LoVo (cell line): ENCODE measurements around the gene BLVRA.
A peak's percentile ranks its signal among the peaks of the same experiment; 100 is the strongest.
"Not testable (repeated sequence)": the region's sequence is repeated elsewhere in the genome, so short reads cannot be mapped to it uniquely, and the experiment has no call there.

ENCODE experiments used
- DNase-seq: peaks from one replicate; pipeline ENCODE4 v3.0.0-alpha.2; 2016; ENCODE audit warnings: low spot score

BLVRA gene, protein sequence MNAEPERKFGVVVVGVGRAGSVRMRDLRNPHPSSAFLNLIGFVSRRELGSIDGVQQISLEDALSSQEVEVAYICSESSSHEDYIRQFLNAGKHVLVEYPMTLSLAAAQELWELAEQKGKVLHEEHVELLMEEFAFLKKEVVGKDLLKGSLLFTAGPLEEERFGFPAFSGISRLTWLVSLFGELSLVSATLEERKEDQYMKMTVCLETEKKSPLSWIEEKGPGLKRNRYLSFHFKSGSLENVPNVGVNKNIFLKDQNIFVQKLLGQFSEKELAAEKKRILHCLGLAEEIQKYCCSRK

GRCh38 chr7:43758029-43758821 lies at the start of gene BLVRA:
BLVRA (plus strand) TSS chr7:43758680; CDS start chr7:43771159, 12,479 bp downstream.
- DNase-seq: peak; percentile 54

- no peak for DNase-seq
Measured at GRCh38 chr7:43711503-43711902, 47.0 kb upstream of the BLVRA start.

- not testable (repeated sequence) for DNase-seq
Measured at GRCh38 chr7:43715966-43716365, 42.5 kb upstream of the BLVRA start.

DNA sequence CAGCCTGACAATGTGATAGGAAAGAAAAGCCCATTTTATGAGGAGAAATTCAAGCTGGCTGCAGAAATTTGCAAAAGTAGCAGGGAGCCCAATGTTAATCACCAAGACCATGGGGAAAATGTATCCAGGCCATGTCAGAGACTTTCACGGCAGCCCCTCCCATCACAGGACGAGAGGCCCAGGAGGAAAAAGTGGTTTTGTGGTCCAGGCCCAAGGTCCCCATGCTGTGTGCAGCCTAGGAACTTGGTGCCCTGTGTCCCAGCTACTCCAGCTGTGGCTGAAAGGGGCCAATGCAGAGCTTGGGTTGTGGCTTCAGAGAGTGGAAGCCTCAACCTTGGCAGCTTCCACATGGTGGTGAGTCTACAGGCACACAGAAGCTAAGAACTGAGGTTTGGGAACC lies 41.9 kb upstream of the BLVRA start:
- no peak for DNase-seq

DNA sequence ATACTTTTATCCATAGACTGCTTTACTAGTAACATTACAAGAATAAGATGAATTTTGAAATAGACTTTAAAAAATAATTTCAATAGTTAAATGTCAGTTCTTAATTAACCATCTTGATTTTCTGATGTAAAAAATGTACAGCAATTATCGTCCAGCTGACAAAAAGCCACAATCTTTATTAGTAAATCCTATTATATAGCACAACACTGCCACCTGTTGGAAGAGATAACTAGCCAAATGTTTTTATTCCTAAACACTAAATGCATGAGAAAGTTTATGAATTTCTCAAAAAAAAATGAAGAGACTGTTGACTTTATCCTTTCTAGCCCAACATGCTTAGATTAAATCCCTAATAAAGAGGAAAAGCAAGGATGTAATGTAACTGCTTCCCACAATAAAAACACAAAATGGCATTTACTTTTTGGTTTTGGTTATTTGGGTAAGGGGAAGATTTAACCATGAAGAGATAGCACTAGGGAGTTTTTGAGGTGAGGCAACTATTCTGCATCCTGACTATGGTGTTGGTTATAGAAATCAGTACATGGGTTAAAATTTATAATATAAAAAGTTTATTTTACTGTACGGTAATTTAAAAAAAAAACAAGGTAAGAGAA lies 37.2 kb upstream of the BLVRA start:
- DNase-seq: peak; percentile 55

DNA sequence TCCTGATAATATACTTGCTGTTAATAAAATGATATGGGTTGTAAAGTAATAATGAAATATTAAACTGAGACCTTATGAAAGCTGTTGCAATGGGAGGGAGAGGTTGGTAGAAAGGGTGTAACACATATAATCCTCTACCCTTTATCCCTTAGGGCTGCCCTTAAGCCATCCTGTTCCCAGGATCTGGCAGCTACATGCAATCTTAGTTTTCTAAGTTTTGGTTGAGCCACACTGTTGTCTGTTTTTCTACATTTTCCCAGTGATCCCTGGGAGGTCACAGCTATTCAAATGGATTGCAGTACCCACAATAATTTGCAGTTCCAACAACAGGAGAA lies 35.5 kb upstream of the BLVRA start:
- DNase-seq: no peak

- DNase-seq: no peak
Measured at GRCh38 chr7:43725251-43725650, 33.2 kb upstream of the BLVRA start.

DNA sequence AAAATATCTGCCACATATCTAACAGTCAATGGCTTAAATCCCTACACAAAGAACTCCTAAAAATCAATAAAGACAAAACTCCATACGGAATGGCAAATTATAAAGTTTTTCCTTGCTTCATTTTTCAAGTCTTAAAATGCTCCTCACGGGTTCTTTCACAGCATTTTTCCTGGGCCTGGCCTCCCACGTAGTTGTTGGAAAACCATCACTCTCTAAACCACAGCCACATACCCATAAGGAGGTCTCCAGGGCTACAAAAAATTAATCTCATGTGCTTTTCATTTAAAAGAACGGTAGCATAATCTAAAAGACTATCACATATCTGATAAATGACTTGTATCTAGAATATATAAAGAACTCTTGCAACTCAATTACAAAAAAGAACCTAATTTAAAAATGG lies 32.0 kb upstream of the BLVRA start:
- DNase-seq: no peak

DNA sequence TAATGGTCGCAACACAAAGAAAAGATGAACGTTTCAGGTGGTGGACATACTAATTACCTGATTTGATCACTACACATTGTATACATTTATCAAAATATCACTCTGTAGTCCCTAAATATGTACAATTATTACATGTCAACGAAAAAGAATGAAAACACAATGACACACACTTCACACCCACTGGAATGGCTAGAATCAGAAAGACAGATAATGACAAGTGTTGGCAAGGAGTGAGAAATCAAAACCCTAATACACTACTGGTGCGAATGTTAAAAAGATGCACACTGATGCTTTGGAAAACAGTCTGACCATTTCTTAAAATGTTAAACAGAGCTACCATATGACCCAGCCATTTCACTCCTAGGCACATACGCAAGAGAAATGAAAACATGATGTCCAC lies 31.5 kb upstream of the BLVRA start:
- DNase-seq: no peak

DNA sequence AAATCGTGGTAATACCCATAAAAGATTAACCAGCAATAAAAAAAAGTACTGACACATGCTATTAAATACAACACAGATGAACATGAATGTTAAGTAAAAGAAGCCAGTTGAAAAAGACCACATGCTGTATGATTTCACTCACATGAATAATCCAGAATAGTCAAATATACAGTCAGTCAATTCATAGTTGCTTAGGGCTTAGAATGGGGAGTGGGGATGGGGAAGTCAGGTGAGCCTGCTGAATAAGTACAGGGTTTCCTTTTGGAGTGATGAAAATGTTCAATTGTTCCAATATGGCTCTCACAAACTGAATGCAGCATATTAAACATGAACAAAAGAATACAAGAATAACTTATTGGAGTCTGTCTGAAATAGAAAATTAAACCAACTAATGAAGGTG lies 31.0 kb upstream of the BLVRA start:
- DNase-seq: no peak

GRCh38 chr7:43729214-43729923 lies 29.1 kb upstream of the BLVRA start, which contains the start of gene COA1:
COA1 (minus strand) TSS chr7:43729523; CDS start chr7:43648614, 80,909 bp downstream.
- peak; percentile 97 for DNase-seq

DNA sequence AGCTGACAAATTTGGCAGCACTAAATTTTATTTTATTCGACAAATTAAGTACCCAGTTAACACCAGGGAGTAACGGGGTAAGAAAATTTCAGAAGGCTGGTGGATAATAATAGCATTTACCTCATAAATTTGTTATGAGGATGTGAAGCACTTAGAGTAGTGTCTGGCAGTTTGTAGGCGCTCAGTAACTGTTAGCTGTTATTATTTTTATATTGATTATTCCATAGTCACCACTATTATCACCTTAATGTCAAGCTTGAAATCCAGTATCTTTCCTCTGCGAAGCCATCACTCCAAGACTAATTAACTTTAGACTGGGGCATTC lies 28.6 kb upstream of the BLVRA start:
- no peak for DNase-seq

GRCh38 chr7:43731494-43731893 lies 27.0 kb upstream of the BLVRA start:
- not testable (repeated sequence) for DNase-seq

DNA sequence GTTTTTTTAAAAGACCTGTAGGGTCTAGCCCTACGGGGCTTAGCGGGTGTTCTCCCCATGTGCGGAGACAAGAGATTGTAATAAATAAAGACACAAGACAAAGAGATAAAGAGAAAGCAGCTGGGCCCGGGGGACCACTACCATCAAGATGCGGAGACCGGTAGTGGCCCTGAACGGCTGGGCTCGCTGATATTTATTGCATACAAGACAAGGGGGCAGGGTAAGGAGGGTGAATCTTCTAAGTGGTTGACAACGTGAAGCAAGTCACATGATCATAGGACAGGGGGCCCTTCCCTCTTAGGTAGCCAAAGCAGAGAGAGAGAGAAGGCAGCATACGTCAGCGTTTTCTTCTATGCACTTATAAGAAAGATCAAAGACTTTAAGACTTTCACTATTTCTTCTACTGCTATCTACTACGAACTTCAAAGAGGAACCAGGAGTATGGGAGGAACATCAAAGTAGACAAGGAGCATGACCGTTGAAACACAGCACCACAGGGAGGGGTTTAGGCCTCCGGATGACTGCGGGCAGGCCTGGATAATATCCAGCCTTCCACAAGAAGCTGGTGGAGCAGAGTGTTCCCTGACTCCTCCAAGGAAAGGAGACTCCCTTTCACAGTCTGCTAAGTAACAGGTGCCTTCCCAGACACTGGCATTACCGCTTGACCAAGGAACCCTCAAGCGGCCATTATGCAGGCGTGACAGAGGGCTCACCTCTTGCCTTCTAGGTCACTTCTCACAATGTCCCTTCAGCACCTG lies 23.7 kb upstream of the BLVRA start:
- not testable (repeated sequence) for DNase-seq

DNA sequence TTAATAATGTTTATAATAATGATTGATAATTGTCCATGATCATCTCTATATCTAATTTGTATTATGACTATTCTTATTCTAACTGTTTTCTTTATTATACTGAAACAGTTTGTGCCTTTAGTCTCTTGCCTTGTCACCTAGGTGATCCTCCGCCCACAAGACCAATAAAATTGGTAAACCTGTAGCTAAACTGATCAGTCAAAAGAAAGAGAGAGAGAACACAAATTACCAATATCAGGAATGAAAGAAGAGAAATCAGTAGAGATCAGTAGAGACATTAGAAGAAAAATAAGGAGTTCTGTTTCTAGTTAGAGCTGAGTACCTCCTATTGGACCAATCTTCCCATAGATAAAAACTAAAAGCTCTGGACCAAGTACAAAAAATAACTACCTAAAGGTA lies 23.1 kb upstream of the BLVRA start:
- no peak for DNase-seq

GRCh38 chr7:43735802-43736603 lies 22.5 kb upstream of the BLVRA start:
- no peak for DNase-seq

DNA sequence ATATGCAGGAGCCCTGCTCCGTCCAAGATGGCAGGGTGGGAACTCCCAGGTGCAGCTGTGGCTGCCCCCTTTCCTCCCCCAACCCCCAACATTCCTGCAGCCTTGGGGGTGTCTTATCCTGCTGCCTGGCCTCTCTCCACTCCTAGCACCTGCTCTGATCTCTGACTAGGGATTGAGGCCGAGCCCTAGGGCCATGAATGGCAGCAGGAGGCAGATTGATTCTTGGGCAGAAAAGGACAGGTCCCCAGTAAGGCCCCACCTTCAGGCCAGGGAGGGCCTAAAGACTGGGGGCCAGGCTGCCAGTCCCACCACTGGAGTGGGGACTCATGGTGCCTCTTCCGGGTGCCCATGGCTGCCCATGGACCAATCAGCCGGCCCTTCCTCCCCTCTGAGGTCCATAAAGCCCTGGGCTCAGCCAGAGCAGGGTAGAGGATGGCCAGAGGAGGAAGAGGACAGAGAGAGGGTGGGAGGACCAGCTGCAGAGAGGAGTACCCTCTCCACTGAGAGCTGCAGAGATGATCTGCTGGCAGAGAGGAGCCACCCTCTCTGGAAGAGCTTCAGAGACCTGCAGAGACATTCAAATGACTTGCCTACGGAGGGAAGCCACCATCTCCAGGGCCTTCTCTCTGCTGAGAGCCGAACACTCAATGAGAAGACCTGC lies 20.9 kb upstream of the BLVRA start:
- DNase-seq: no peak

DNA sequence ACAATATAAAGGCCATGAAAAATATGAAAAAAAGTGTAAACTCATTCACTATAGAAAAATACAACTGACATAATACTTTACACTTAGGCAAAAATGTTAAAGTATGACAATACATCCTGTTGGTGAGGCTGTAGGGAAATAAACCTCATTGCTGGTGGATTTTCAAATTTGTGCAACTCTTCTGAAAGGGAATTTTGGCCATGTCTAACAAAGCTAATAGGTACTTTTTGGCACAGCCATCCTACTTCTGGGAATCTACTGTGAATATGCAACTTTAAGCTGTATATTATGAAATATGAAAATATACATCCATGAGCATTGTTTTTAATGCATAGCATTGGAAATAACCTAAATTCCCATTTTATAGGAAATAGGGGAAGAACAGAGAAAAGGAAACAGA lies 15.8 kb upstream of the BLVRA start:
- DNase-seq: no peak

DNA sequence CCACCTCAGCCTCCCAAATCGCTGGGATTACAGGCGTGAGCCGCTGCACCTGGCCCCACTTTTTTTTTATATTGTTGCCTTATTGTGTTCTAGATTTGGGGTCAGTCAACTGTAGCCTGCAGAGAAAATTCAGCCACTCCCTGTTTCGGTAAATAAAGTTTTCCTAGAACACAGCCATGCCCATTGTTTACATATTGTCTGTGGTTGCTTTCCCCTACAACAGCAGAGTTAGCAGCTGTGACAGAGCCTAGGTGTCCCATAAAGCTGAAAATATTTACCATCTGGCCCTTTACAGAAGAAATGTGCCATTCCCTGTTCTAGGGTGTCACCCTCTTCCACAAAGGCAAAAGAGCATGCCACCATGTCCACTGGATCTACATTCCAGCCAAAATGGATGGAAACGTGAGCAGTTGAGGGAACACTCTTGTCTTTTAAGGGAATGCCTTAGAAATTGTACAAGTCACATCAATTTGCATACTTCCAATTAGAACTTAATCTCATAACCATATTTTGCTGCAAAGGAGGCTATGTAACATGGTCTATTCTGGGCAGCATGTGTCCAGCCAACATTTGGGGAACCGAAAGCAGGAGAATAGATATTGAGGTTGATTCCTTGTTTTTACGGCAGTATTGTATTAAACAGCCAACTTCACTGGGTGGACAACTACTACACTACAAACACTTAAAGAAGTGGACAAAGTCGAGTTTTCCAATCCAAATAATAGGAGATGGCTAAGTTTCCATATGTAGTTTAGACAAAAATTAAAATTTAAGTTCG lies 11.0 kb upstream of the BLVRA start:
- no peak for DNase-seq
